ENCODE data around the gene ZFP3.
"Not testable (repeated sequence)": the region's sequence is repeated elsewhere in the genome, so short reads cannot be mapped to it uniquely, and the experiment has no call there.

ZFP3 gene

GRCh38 chr17:5126719-5127488, 48.6 kb downstream of the ZFP3 start:
- no peak for DNase-seq

- no peak for DNase-seq
These were observed 49.6 kb downstream of the ZFP3 start for GRCh38 chr17:5127910-5128309.

- DNase-seq: not testable (repeated sequence)
These were observed 50.1 kb downstream of the ZFP3 start for GRCh38 chr17:5128387-5128786.

GRCh38 chr17:5128905-5129535, 50.8 kb downstream of the ZFP3 start:
- no peak for DNase-seq

GRCh38 chr17:5129770-5130169, 51.5 kb downstream of the ZFP3 start:
- DNase-seq: not testable (repeated sequence)

- not testable (repeated sequence) for DNase-seq
These were observed 52.0 kb downstream of the ZFP3 start for GRCh38 chr17:5130261-5130660.

- not testable (repeated sequence) for DNase-seq
These were observed 52.4 kb downstream of the ZFP3 start for GRCh38 chr17:5130687-5131086.

GRCh38 chr17:5131146-5131715, 53.0 kb downstream of the ZFP3 start:
- DNase-seq: no peak

- not testable (repeated sequence) for DNase-seq
These were observed 53.7 kb downstream of the ZFP3 start for GRCh38 chr17:5131799-5132502.

GRCh38 chr17:5132503-5133225, 54.4 kb downstream of the ZFP3 start:
- DNase-seq: not testable (repeated sequence)

- DNase-seq: no peak
These were observed 55.0 kb downstream of the ZFP3 start for GRCh38 chr17:5133311-5133710.

GRCh38 chr17:5133961-5134360, 55.7 kb downstream of the ZFP3 start:
- not testable (repeated sequence) for DNase-seq

- DNase-seq: not testable (repeated sequence)
These were observed 56.3 kb downstream of the ZFP3 start for GRCh38 chr17:5134571-5134970.

- DNase-seq: not testable (repeated sequence)
These were observed 57.0 kb downstream of the ZFP3 start for GRCh38 chr17:5135131-5135712.

GRCh38 chr17:5135726-5136579, 57.7 kb downstream of the ZFP3 start:
- DNase-seq: no peak

- DNase-seq: not testable (repeated sequence)
These were observed 58.5 kb downstream of the ZFP3 start for GRCh38 chr17:5136580-5137412.

- not testable (repeated sequence) for DNase-seq
These were observed 59.4 kb downstream of the ZFP3 start for GRCh38 chr17:5137511-5138197.

GRCh38 chr17:5138198-5138544, 59.9 kb downstream of the ZFP3 start:
- DNase-seq: not testable (repeated sequence)

- no peak for DNase-seq
These were observed 60.6 kb downstream of the ZFP3 start for GRCh38 chr17:5138616-5139457.

All from NK-92 treated with Interleukin-12 subunit alpha and Interleukin-12 subunit beta, amount 100 ng/mL, for 24 hours (cell line).